HL-60/S4 treated with retinoic acid at 250 ng/mL for 4 days and 3 days (cell line): ENCODE results near the gene SARNP.
"Not testable (repeated sequence)": the region's sequence is repeated elsewhere in the genome, so short reads cannot be mapped to it uniquely, and the experiment has no call there.

Experiments used
- in situ Hi-C: fragments of 300-500 bp; cut with MboI; formaldehyde crosslinking; loops from 2 replicates; pipeline ENCODE4 v1.7.0; 2022; ENCODE audit warnings: low sequenced_read_pairs

Gene SARNP, protein sequence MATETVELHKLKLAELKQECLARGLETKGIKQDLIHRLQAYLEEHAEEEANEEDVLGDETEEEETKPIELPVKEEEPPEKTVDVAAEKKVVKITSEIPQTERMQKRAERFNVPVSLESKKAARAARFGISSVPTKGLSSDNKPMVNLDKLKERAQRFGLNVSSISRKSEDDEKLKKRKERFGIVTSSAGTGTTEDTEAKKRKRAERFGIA

DNA sequence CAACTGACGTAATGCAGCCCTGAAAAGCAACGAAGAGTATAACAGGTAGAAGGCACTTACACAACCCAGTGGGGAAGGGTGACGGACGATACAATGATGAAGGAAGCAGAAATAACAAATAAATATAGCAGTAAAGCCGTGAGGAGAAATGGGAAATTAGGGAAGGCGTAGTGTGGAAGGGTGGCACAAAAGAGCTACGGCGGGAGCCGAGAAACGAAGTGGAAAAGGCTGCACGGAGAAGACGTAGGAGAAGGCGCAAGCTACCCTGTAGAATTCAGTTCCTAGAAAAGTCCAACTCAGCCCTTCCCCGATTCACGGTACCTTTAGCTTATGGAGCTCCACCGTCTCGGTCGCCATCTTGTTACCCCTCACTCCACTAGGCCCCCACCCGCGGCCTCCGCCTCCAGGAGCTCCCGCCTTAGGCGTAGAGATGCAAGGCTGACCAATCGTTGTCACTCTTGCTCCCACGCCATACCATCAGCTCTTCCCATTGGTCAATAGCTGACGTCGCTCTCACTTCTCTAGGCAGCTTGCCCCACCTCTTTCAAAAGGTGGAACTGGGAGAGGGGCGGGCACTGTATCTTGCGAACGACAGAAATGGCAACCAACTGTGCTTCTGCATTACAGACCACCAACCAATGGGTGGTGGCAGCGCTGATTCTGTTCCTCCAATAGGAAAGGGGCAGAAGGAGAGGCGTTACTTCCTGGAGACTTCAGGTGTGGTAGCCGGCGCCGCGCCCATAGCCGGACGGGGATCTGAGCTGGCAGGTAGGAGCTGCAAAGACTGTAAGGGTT, at the start of gene SARNP, which contains the start of gene ORMDL2:
SARNP (minus strand) TSS at position 380 of the 795 bp plus-strand sequence; CDS start at position 357, 23 bp downstream.
ORMDL2 (plus strand) TSS at position 697 of the 795 bp plus-strand sequence. CDS start 959 bp downstream, outside the sequence.
- in situ Hi-C loops = no loop called here

DNA sequence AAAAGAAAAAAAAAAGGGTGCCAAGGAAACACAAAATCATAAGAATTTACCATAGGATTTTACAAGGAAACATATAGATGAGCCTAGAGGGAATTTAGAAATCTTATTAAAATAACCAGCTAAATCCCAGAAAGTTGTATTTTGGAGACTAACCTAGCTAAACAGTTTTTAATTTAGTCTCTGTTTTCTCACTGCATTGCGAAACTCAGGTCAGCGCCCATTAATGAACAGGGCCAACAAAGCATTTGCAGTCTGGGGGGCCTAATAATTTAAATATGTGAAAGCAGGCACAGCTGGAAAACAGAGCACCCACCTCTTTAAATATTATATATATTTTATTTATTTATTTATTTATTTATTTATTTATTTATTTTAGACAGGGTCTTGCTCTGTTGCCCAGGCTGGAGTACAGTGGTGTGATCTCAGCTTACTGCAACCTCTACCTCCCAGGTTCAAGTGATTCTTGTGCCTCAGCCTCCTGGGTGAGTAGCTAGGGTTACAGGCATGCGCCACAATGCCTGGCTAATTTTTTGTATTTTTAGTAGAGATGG, 49.0 kb upstream of the SARNP start:
- in situ Hi-C loops = not testable (repeated sequence)

DNA sequence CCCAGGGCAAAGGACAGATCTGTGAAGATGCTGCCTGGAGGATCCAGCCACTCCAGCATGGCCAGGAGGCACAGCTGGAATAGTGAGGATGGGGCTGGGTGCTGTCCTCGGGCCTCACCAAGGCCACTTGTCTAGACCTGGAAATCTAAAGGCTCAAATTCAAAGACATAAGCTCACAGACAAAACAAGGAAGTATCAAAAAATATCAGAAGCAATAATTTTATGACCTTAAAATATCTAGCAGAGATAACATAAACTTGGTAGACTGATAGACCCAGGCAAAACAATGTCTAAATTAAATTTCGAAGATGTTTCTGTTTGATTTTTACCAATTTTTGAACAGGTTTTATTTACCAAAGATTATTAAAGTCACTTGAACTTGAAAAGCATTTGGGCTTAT, 47.8 kb upstream of the SARNP start:
- in situ Hi-C loops = no loop called here

DNA sequence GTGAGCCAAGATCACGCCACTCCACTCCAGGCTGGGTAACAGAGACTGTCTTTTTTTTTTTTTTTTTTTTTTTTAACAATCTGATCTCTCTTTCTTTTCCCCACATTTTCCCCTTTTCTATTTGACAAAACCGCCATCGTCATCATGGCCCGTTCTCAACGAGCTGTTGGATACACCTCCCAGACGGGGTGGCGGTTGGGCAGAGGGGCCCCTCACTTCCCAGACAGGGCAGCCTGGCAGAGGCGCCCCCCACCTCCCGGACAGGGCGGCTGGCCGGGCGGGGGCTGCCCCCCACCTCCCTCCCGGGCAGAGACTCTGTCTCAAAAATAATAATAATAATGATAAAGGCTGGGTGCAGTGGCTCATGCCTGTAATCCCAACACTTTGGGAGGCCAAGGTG, 45.4 kb upstream of the SARNP start:
- in situ Hi-C loops = not testable (repeated sequence)

DNA sequence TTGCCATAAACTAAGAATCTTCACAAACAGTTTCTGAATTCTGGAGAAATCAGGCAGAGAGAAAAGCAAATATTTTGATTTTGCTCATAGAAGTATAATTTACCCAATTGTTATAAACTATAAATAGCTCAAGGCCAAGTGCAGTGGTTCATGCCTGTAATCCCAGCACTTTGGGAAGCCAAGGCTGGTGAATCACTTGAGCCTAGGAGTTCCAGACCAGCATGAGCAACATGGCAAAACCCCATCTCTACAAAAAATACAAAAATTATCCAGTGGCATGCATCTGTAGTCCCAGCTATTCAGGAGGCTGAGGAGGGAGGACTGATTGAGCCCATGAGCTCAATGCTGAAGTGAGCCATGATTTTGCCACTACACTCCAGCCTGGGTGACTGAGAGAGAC, 44.8 kb upstream of the SARNP start:
- in situ Hi-C loops = no loop called here

DNA sequence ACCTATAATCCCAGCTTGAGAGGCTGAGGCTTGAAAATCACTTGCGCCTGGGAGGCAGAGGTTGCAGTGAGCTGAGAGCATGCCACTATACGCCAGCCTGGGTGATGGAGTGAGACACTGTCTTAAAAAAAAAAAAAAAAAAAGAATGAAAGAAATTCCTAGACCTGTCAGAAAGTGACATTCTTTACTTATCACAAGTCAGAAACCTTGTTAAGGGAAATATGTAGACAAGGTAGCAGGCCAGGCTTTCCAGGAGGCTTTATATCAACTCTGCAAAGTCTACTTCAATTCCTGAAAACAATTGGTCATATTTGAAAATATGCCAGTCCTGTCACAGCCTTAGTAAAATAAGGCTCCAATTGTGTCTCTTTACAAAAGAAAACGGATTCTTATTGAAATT, 44.3 kb upstream of the SARNP start:
- in situ Hi-C loops = no loop called here

DNA sequence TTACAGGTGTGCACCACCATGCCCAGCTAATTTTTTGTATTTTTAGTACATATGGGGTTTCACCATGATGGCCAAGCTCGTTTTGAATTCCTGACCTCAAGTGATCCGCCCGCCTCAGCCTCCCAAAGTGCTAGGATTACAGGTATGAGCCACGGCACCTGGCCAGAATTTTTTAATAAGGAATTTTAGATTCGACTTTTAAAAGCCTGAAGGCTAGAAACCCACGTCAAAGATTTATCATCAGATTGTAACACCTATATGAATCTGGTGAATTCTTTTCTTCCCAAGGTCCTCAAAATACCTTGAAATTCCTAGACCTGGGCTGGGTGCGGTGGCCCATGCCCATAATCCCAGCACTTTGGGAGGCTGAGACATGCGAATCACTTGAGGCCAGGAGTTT, 43.9 kb upstream of the SARNP start:
- in situ Hi-C loops = no loop called here

DNA sequence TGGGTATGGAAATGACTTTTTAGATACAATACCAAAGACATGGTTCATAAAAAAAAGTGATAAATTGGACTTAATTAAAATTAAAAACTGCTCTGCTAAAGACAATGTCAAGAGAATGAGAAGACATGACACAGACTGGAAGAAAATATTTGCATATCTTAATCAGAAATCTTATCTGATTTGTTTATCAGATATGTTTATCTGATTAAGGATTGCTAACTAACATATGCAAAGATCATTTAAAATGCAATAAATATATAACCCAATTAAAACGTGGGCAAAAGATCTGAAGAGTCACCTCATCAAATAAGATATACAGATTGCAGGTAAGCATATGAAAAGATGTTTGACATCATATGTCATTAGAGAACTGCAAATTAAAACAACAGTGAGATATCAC, 35.2 kb upstream of the SARNP start:
- in situ Hi-C loops = no loop called here

DNA sequence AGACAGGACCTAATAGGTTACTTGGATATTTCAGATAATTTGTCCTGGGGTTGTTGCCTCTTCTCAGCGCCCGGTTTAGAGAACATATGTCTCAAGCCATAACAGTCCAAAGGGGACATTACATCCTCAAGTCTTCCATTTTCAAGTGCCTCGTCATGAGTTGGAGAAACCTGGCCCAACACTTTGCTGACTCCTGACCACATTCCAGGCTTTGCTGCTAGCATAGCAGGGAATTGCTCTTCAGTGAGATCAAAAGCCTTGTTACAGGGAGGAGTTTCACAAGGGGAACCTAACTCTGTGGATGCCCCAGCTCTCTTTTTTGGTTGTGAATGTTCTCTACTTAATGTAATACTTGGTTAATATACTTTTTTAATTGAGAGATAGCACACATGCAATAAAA, 33.4 kb upstream of the SARNP start:
- in situ Hi-C loops = no loop called here

DNA sequence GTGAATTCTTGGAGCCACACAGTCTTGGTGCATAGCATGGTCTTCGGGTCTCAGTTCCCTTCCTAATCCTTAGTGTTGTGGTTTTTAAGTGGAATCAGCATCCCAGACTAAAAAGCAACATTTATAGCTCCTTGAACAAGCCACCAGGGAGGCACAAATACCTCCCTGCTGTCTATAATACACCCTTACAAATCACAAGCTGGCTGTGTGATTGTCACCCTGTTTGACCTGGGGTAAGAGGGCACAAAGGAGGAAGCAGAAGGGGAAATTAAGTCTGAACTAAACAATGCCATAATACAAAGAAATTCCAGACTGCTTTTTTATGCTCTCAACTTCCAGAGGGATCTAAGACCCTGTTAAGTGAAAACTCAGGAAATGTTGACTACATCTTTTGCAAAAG, 32.9 kb upstream of the SARNP start:
- in situ Hi-C loops = no loop called here

DNA sequence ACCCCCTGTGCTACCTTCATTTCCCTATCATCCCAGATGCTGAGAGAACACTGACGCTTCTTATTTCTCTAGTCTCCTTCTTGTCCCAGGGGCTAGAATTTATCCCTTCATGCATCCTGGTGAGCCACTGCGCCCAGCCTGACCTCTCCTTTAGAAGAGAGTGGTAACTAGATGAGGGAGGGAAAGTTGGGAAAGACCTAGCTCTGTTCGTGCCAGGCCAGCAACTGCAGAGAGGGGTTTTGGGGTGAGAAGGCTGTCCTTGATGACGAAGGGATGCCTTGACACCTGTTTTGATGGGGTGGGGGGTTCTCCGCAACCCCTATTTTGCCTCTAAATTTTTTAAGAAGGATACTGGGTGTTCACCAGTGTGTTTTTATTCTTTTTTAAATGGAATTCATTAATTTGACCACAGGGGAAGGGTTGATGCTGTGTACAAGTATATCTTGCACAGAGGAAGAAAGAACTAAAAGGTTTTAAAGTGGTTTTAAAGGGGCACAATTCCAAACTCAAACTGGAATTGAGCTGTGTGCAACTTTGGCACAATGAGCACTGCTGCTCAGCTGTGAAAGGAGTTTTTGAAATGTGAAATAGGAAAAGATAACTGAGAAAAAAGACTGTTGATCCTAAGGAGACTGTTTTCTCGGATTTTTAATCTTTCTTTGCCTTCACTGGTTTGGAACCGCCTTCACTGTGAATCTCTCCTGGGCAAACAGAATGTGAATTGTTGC, 32.3 kb upstream of the SARNP start:
- in situ Hi-C loops = no loop called here

DNA sequence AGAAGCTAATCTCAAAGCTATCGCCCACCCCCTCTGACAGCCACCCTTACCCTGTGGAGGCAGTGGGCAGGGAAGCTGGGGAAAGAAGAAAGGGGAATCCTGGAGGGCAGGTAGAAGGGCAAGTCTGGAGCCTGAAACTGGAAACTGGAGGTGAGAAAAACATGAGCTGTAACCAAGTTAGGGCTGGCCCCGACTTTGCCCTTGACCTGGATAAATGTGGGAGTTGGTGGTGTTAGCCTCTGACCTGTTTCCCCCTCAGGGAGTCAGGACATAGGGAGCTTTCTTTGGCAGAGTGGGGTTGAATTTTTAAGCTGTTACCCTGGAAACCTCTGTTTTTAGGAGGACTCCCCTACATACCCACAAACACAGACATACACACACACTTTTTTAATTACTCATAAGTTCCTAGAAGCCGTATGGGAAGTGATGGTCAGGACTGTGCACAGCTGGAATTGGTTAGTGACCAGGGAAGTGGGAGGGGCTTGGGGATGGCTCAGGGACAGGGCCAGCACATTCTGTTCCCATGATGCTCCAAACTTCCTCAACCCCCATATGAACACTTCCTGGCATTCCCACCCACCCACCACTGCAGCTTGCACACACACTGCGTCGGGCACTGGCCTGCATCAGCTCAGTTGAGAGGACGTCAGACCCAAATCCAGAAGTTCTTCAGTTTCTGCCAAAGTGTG, 30.2 kb upstream of the SARNP start:
- in situ Hi-C loops = no loop called here

DNA sequence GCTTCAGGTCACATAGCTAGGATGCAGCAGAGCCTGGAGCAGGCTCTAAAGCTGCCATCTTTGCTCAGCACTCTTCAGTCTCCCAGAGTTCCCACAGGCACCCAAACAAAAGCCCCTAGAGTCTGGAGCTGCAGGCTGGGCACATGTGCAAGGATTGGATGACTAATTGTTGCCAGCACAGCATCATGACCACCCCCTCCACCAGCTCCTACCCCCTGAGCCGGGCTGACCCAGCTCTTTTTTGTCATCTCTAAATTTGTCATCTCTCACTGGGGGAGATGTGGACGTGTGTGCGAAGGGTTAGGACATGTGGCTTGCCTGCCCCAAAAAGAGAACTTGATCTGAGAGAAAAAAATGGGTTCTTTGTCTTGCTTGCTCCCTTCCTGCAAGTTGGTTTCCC, 29.5 kb upstream of the SARNP start:
- in situ Hi-C loops = no loop called here

DNA sequence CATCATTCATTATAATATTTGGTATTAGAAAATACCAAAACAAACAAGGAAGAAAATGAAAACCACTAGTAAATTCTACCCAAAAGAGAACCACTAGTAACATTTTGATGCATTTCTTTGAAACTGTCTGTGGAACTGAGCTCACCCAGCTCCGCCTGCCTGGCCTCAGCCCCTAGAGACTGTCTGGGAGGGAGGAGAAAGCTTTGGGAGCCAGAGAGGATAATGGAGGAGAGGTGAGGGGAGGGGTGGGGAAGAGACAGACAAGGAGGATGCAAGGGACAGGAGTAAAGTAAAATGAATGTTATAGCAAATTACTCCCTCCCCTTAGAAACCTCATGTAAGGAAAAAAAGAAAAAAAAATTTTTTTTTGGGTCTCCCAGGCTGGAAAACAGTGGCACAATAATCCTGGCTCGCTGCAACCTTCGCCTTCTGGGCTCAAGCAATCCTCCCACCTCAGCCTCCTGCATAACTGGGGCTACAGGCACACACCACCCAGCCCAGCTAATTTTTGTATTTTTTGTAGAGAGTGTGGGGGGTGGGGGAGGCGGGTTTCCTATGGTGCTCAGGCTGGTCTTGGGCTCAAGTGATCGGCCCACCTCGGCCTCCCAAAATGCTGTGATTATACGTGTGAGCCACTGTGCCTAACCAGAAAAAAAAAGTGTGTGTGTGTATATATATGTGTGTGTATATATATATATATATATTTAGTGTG, 28.4 kb upstream of the SARNP start:
- in situ Hi-C loops = no loop called here

DNA sequence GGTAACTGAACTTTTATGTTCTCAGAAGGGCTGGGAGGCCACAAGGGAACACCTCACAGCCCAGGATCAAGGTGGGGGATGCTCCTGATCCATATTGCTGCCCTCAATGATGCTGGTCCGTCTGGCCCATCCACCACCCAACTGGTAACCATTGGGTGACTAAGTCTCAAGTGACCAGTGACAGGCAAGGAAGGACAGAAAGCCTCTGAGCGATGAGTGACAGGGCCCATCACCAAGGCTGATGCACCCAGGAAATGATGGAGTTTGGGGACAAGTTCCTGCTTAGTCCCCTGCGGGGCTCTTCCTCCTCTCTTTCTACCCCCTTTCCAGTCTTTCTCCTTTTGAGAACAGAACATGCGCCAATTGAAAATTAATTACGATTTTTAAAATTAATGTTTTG, 27.8 kb upstream of the SARNP start:
- in situ Hi-C loops = no loop called here

DNA sequence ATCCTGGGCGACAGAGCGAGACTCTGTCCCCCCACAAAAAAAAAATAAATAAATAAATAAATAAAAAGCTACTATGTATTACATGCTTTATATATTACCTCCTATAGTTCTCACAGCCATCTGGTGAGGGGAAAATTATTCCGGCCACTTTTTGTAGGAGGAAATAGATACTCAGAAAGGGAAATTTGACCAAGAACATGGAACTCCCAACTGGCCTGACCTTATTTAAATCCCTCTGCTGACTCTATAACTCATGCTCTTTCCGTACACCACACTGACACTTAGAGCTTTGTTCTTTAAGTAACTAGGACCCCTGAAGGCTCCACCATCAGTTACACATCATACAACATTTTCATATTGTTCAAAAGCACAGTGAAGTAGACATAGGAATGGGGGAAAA, 27.4 kb upstream of the SARNP start:
- in situ Hi-C loops = no loop called here

DNA sequence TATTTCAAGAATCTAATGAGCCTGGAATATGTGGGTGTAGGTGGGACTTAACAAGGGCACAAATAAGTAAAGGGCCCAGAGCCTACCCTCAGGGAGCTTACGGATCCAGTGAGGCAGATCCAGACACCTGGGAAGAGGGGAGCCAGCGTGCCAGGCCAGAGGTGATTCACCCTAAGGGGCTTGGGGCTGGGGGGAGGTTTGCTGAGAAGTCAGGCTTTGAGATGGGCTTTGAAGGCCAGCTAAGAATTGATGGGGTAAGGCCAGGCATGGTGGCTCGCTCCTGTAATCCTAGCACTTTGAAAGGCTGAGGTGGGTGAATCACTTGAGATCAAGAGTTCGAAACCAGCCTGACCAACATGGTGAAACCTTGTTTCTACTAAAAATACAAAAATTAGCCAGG, 25.9 kb upstream of the SARNP start:
- in situ Hi-C loops = no loop called here

DNA sequence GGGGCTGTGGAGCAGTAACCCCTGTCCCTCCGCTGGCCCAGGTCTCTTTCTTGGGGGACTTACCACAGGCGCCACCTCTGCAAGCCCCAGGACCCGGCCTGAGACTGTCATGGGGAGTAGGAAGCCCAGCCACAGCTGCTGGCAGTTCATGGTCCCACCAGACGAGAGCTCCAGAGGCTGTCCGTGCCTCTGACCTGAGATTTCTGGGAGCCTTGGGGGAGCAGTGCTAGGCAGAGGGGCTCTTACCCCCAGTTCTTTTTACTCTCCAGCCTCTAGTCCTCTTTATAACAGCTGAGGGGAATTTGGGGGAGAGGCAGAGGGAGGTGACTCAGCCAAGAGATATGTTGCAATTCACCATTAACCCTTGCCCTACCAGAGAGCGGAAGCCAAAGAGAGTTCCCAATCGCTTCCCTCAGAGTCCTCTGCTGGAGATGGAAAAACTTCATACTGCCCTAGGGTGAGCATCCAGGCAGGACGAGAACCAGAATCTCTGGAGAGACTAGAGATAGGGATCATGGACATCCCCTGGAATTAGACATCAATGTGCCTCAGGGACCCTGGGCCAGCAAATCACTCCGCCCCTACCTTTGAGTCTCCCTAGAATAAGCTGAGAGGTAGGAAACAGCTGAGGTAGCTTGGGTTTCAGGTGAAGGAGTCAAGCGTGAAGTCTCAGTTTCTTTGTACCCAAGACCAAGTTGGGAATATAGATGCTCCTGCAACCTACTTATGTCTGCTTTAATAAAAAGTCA, 25.3 kb upstream of the SARNP start, which contains the start of gene MMP19:
MMP19 (minus strand) TSS at position 256 of the 749 bp plus-strand sequence; CDS start at position 150, 106 bp downstream.
- in situ Hi-C loops = no loop called here

DNA sequence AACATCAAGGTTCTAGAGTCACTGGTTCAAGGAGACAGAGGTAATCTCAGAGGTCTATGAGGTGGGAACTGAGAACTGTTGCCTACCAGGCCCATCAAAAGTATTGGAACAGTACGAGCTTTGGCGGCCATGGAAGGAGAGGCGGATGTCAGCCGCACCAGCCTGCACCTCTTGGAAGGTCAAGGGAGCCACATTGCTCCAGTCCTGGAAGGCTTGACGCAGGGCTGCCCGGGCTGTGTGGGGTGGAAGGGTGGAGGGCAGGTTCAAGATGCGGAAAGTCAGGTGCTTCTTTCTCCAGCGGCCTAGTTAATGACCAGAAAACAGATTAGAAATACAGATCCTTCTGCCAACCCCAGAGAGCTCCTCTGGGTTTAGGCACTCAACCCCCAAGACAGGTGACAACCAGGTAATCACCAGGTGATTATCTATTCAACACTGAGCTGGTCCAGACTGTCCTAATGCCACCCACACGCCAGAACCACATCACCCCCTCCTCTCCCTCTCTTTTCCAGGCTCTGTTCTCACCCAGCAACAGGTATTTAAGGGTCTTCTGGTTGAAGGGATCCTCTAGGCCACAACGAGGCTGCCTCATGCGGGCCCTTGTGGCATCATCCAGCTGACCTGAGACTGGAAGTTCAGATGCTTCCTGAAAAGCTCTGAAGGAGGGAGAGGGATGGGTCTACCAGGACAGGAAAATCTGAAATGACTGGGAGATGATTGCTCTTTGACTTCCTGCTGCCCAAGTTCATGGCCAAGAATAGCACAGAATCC, 23.2 kb upstream of the SARNP start:
- in situ Hi-C loops = no loop called here
